Hippocampal formation (tissue), 2 donors: ENCODE measurements around the gene NGB.

Experiments used
- DNase-seq, 2 donors: peaks; one replicate each; lab custom pipeline; 2025; lab: John Stamatoyannopoulos, UW

Gene NGB

GRCh38 chr14:77264466-77265186 is 6.4 kb downstream of the NGB start:
- DNase-seq, result no peak

- no peak for DNase-seq
These were observed 10.4 kb downstream of the NGB start for GRCh38 chr14:77260631-77261030.

- no peak for DNase-seq
These were observed 10.8 kb downstream of the NGB start for GRCh38 chr14:77260199-77260598.

GRCh38 chr14:77259025-77259715 is 11.8 kb downstream of the NGB start:
- no peak for DNase-seq

GRCh38 chr14:77258566-77258965 is 12.4 kb downstream of the NGB start:
- DNase-seq, result no peak

- no peak for DNase-seq
These were observed 13.3 kb downstream of the NGB start for GRCh38 chr14:77257700-77258099.

GRCh38 chr14:77256694-77257093 is 14.3 kb downstream of the NGB start:
- DNase-seq, result no peak

- DNase-seq, result no peak
These were observed 17.4 kb downstream of the NGB start for GRCh38 chr14:77253333-77254190.

- DNase-seq, result no peak
These were observed 19.1 kb downstream of the NGB start for GRCh38 chr14:77251870-77252269.

- no peak for DNase-seq
These were observed 20.1 kb downstream of the NGB start for GRCh38 chr14:77250927-77251326.

- DNase-seq, result no peak
These were observed 21.7 kb downstream of the NGB start for GRCh38 chr14:77249286-77249685.

- no peak for DNase-seq
These were observed 22.3 kb downstream of the NGB start for GRCh38 chr14:77248666-77249065.

- no peak for DNase-seq
These were observed 24.2 kb downstream of the NGB start for GRCh38 chr14:77246784-77247183.

- no peak for DNase-seq
These were observed 25.2 kb downstream of the NGB start for GRCh38 chr14:77245820-77246219.

GRCh38 chr14:77243853-77244252 is 27.2 kb downstream of the NGB start:
- no peak for DNase-seq

- DNase-seq, result no peak
These were observed 28.3 kb downstream of the NGB start for GRCh38 chr14:77242752-77243151.

GRCh38 chr14:77241955-77242354 is 29.1 kb downstream of the NGB start:
- DNase-seq, result no peak

- no peak for DNase-seq
These were observed 30.6 kb downstream of the NGB start for GRCh38 chr14:77240336-77240915.

GRCh38 chr14:77239412-77239811 is 31.6 kb downstream of the NGB start:
- no peak for DNase-seq

GRCh38 chr14:77238996-77239395 is 32.0 kb downstream of the NGB start:
- DNase-seq, result no peak

- no peak for DNase-seq
These were observed 32.6 kb downstream of the NGB start for GRCh38 chr14:77238356-77238755.

- DNase-seq, result no peak
These were observed 34.2 kb downstream of the NGB start for GRCh38 chr14:77236814-77237213.
